ENCODE measurements around the gene FOXP1.

FOXP1 gene

GRCh38 chr3:71360180-71360579 is 223.3 kb downstream of the FOXP1 start:
- ChIA-PET CTCF (no interaction called here), POLR2A (no interaction called here)
- no peak for DNase-seq (ENCODE audit: extremely low spot score)

GRCh38 chr3:71358243-71358642 is 225.3 kb downstream of the FOXP1 start:
- ChIA-PET POLR2A (no interaction called here), CTCF (no interaction called here)
- no peak for DNase-seq (ENCODE audit: extremely low spot score)
- TF ChIP-seq FOXA1 (IDR thresholded peaks at IDR 0.05) = no peak
- TF ChIP-seq TARDBP (IDR thresholded peaks at IDR 0.05) = no peak
- no peak for TF ChIP-seq ZNF384 (IDR thresholded peaks at IDR 0.05)
- no peak for TF ChIP-seq CTBP1 (IDR thresholded peaks at IDR 0.05; ENCODE audit: borderline replicate concordance)
- TF ChIP-seq PKNOX1 (IDR thresholded peaks at IDR 0.05) = no peak
- no peak for TF ChIP-seq FOXK2 (IDR thresholded peaks at IDR 0.05)
- no peak for TF ChIP-seq SP1 (IDR thresholded peaks at IDR 0.05)
- TF ChIP-seq ARNT (IDR thresholded peaks at IDR 0.05) = no peak
- no peak for TF ChIP-seq HDGF (IDR thresholded peaks at IDR 0.05; ENCODE audit: borderline replicate concordance)
- no peak for TF ChIP-seq FOXM1 (IDR thresholded peaks at IDR 0.05; ENCODE audit: borderline replicate concordance)
- TF ChIP-seq NFRKB (IDR thresholded peaks at IDR 0.05) = no peak
- no peak for TF ChIP-seq BHLHE40 (IDR thresholded peaks at IDR 0.05; ENCODE audit: borderline replicate concordance)
- no peak for TF ChIP-seq LEF1 (IDR thresholded peaks at IDR 0.05; ENCODE audit: borderline replicate concordance)
- no peak for TF ChIP-seq SUZ12 (IDR thresholded peaks at IDR 0.05)
- no peak for TF ChIP-seq ELF4 (IDR thresholded peaks at IDR 0.05)
- TF ChIP-seq L3MBTL2 (conservative IDR thresholded peaks at IDR 0.05) = no peak

More at GRCh38 chr3:71360180-71360579, 223.3 kb downstream of the FOXP1 start:
- no peak for TF ChIP-seq PKNOX1 (IDR thresholded peaks at IDR 0.05)
- TF ChIP-seq HDGF (IDR thresholded peaks at IDR 0.05; ENCODE audit: borderline replicate concordance) = no peak
- no peak for TF ChIP-seq BHLHE40 (IDR thresholded peaks at IDR 0.05; ENCODE audit: borderline replicate concordance)
- no peak for TF ChIP-seq SUZ12 (IDR thresholded peaks at IDR 0.05)
- TF ChIP-seq LEF1 (IDR thresholded peaks at IDR 0.05; ENCODE audit: borderline replicate concordance) = no peak
- no peak for TF ChIP-seq FOXA1 (IDR thresholded peaks at IDR 0.05)
- no peak for TF ChIP-seq ARNT (IDR thresholded peaks at IDR 0.05)
- TF ChIP-seq SP1 (IDR thresholded peaks at IDR 0.05) = no peak
- no peak for TF ChIP-seq CTBP1 (IDR thresholded peaks at IDR 0.05; ENCODE audit: borderline replicate concordance)
- no peak for TF ChIP-seq NFRKB (IDR thresholded peaks at IDR 0.05)
- no peak for TF ChIP-seq FOXK2 (IDR thresholded peaks at IDR 0.05)

GRCh38 chr3:71356265-71356664 is 227.3 kb downstream of the FOXP1 start:
- ChIA-PET CTCF (no interaction called here), POLR2A (no interaction called here)
- TF ChIP-seq SUZ12 (IDR thresholded peaks at IDR 0.05) (no peak), BHLHE40 (IDR thresholded peaks at IDR 0.05; ENCODE audit: borderline replicate concordance) (no peak), FOXA1 (IDR thresholded peaks at IDR 0.05) (no peak), FOXK2 (IDR thresholded peaks at IDR 0.05) (no peak), LEF1 (IDR thresholded peaks at IDR 0.05; ENCODE audit: borderline replicate concordance) (no peak), ELF4 (IDR thresholded peaks at IDR 0.05) (no peak), ARNT (IDR thresholded peaks at IDR 0.05) (no peak), NFRKB (IDR thresholded peaks at IDR 0.05) (no peak), TARDBP (IDR thresholded peaks at IDR 0.05) (no peak), HDGF (IDR thresholded peaks at IDR 0.05; ENCODE audit: borderline replicate concordance) (no peak), ZNF384 (IDR thresholded peaks at IDR 0.05) (no peak), L3MBTL2 (conservative IDR thresholded peaks at IDR 0.05) (no peak), FOXM1 (IDR thresholded peaks at IDR 0.05; ENCODE audit: borderline replicate concordance) (no peak), CTBP1 (IDR thresholded peaks at IDR 0.05; ENCODE audit: borderline replicate concordance) (no peak), SP1 (IDR thresholded peaks at IDR 0.05) (no peak)
- DNase-seq (ENCODE audit: extremely low spot score) = no peak

GRCh38 chr3:71355862-71356261 is 227.7 kb downstream of the FOXP1 start:
- POLR2A ChIA-PET = no interaction called here

GRCh38 chr3:71355037-71355436 is 228.5 kb downstream of the FOXP1 start:
- POLR2A ChIA-PET = no interaction called here
- no peak for TF ChIP-seq LEF1 (IDR thresholded peaks at IDR 0.05; ENCODE audit: borderline replicate concordance)
- no peak for TF ChIP-seq HDGF (IDR thresholded peaks at IDR 0.05; ENCODE audit: borderline replicate concordance)
- no peak for TF ChIP-seq BHLHE40 (IDR thresholded peaks at IDR 0.05; ENCODE audit: borderline replicate concordance)
- TF ChIP-seq FOXM1 (IDR thresholded peaks at IDR 0.05; ENCODE audit: borderline replicate concordance) = no peak
- no peak for TF ChIP-seq SUZ12 (IDR thresholded peaks at IDR 0.05)
- TF ChIP-seq SP1 (IDR thresholded peaks at IDR 0.05) = no peak
- no peak for TF ChIP-seq L3MBTL2 (conservative IDR thresholded peaks at IDR 0.05)
- no peak for TF ChIP-seq NFRKB (IDR thresholded peaks at IDR 0.05)
- TF ChIP-seq CTBP1 (IDR thresholded peaks at IDR 0.05; ENCODE audit: borderline replicate concordance) = no peak
- no peak for TF ChIP-seq TARDBP (IDR thresholded peaks at IDR 0.05)
- TF ChIP-seq FOXA1 (IDR thresholded peaks at IDR 0.05) = no peak
- TF ChIP-seq FOXK2 (IDR thresholded peaks at IDR 0.05) = no peak
- CTCF ChIA-PET = no interaction called here
- DNase-seq (ENCODE audit: extremely low spot score) = no peak

More at GRCh38 chr3:71355862-71356261, 227.7 kb downstream of the FOXP1 start:
- CTCF ChIA-PET = no interaction called here
- TF ChIP-seq FOXM1 (IDR thresholded peaks at IDR 0.05; ENCODE audit: borderline replicate concordance) = no peak
- TF ChIP-seq ZNF384 (IDR thresholded peaks at IDR 0.05) = no peak
- TF ChIP-seq HDGF (IDR thresholded peaks at IDR 0.05; ENCODE audit: borderline replicate concordance) = no peak
- TF ChIP-seq ELF4 (IDR thresholded peaks at IDR 0.05) = no peak
- TF ChIP-seq L3MBTL2 (conservative IDR thresholded peaks at IDR 0.05) = no peak
- no peak for TF ChIP-seq FOXK2 (IDR thresholded peaks at IDR 0.05)
- TF ChIP-seq FOXA1 (IDR thresholded peaks at IDR 0.05) = no peak
- TF ChIP-seq SUZ12 (IDR thresholded peaks at IDR 0.05) = no peak
- no peak for TF ChIP-seq TARDBP (IDR thresholded peaks at IDR 0.05)
- no peak for TF ChIP-seq LEF1 (IDR thresholded peaks at IDR 0.05; ENCODE audit: borderline replicate concordance)
- TF ChIP-seq NFRKB (IDR thresholded peaks at IDR 0.05) = no peak
- DNase-seq (ENCODE audit: extremely low spot score) = no peak

- TF ChIP-seq LEF1 (IDR thresholded peaks at IDR 0.05; ENCODE audit: borderline replicate concordance) (no peak), NFRKB (IDR thresholded peaks at IDR 0.05) (no peak), CTBP1 (IDR thresholded peaks at IDR 0.05; ENCODE audit: borderline replicate concordance) (no peak), TARDBP (IDR thresholded peaks at IDR 0.05) (no peak), SUZ12 (IDR thresholded peaks at IDR 0.05) (no peak), FOXM1 (IDR thresholded peaks at IDR 0.05; ENCODE audit: borderline replicate concordance) (no peak), ARNT (IDR thresholded peaks at IDR 0.05) (no peak), BHLHE40 (IDR thresholded peaks at IDR 0.05; ENCODE audit: borderline replicate concordance) (no peak), L3MBTL2 (conservative IDR thresholded peaks at IDR 0.05) (no peak), ZNF384 (IDR thresholded peaks at IDR 0.05) (no peak), FOXK2 (IDR thresholded peaks at IDR 0.05) (no peak), SP1 (IDR thresholded peaks at IDR 0.05) (no peak), HDGF (IDR thresholded peaks at IDR 0.05; ENCODE audit: borderline replicate concordance) (no peak), PKNOX1 (IDR thresholded peaks at IDR 0.05) (no peak), FOXA1 (IDR thresholded peaks at IDR 0.05) (no peak)
- POLR2A ChIA-PET = no interaction called here
- CTCF ChIA-PET = no interaction called here
- DNase-seq (ENCODE audit: extremely low spot score) = no peak
Measured at GRCh38 chr3:71351403-71352149, 232.0 kb downstream of the FOXP1 start.

All from HEK293T (cell line).